Smooth muscle cell (in vitro differentiated cells): ENCODE measurements around the gene PIP5K1B. TPM values are rescaled to one million over a fixed set of nuclear protein-coding genes. Genes with fewer than 3 reads are reported as not detected.

Experiments
- DNase-seq: peaks from one replicate; lab custom pipeline; 2025; ENCODE audit not compliant: unreplicated experiment; lab: John Stamatoyannopoulos, UW
- H2AFZ ChIP-seq: fragments of 200-600 bp; sonication (generic); 2 replicates; pipeline ENCODE4 v1.6.0; 2016; ENCODE audit warnings: antibody characterized with exemption, low read depth, mild to moderate bottlenecking
- H3F3A ChIP-seq: fragments of 200-600 bp; sonication (generic); 2 replicates; pipeline ENCODE4 v1.6.0; 2017; ENCODE audit warnings: antibody characterized with exemption, low read depth
- H3K27ac ChIP-seq: fragments of 200-600 bp; sonication (generic); 2 replicates; pipeline ENCODE4 v1.5.1; 2016; ENCODE audit warnings: low read depth, mild to moderate bottlenecking
- H3K27me3 ChIP-seq: fragments of 200-600 bp; sonication (generic); 2 replicates; pipeline ENCODE4 v1.6.1; 2016; ENCODE audit warnings: low read depth, mild to moderate bottlenecking
- H3K36me3 ChIP-seq: fragments of 200-600 bp; sonication (generic); 2 replicates; pipeline ENCODE4 v1.5.1; 2016; ENCODE audit warnings: low read depth
- H3K4me1 ChIP-seq: fragments of 200-600 bp; sonication (generic); 2 replicates; pipeline ENCODE4 v1.5.1; 2016; ENCODE audit warnings: low read depth
- H3K4me2 ChIP-seq: fragments of 200-600 bp; sonication (generic); 2 replicates; pipeline ENCODE4 v1.6.0; 2016; ENCODE audit warnings: mild to moderate bottlenecking
- H3K4me3 ChIP-seq: fragments of 200-600 bp; sonication (generic); 2 replicates; pipeline ENCODE4 v1.5.1; 2016; ENCODE audit warnings: mild to moderate bottlenecking
- H3K79me2 ChIP-seq: fragments of 200-600 bp; sonication (generic); 2 replicates; pipeline ENCODE4 v1.6.0; 2016; ENCODE audit warnings: low read depth, mild to moderate bottlenecking
- H3K9ac ChIP-seq: fragments of 200-600 bp; sonication (generic); 2 replicates; pipeline ENCODE4 v1.6.0; 2016; ENCODE audit warnings: low read depth
- H3K9me3 ChIP-seq: fragments of 200-600 bp; sonication (generic); replicated peaks from 2 replicates; pipeline ENCODE4 v1.5.1; 2016; ENCODE audit warnings: low read depth
- H4K20me1 ChIP-seq: fragments of 200-600 bp; sonication (generic); 2 replicates; pipeline ENCODE4 v1.6.0; 2016; ENCODE audit warnings: low read depth
- CTCF ChIP-seq: fragments of 200-600 bp; sonication (generic); IDR thresholded peaks from 2 replicates; pipeline ENCODE4 v1.5.1; 2017; ENCODE audit warnings: borderline replicate concordance, mild to moderate bottlenecking, antibody characterized with exemption; ENCODE audit not compliant: insufficient read depth, poor library complexity, severe bottlenecking
- WGBS: methylation state at CpG from one replicate; pipeline ENCODE4 v1.1.7; 2016; ENCODE audit warnings: low lambda C conversion rate; 5-methylcytosine and 5-hydroxymethylcytosine counted together
- polyA plus RNA-seq: library from polyadenylated mRNA; unstranded; fragments of >200 nt; fragmentation: Nextera tagmentation; extraction: Ambion mirVana; gene quantifications from 2 replicates; pipeline ENCODE4 v1.2.1, GENCODE V29; 2016
- total RNA-seq: library from RNA; depleted of rRNA; stranded (reverse); fragments of >200 nt; gene quantifications from 2 replicates; pipeline ENCODE4 v1.2.3, GENCODE V29; 2014

Gene PIP5K1B
- total and polyA plus RNA-seq, 2 experiments from 2014 or later = not detected

DNA sequence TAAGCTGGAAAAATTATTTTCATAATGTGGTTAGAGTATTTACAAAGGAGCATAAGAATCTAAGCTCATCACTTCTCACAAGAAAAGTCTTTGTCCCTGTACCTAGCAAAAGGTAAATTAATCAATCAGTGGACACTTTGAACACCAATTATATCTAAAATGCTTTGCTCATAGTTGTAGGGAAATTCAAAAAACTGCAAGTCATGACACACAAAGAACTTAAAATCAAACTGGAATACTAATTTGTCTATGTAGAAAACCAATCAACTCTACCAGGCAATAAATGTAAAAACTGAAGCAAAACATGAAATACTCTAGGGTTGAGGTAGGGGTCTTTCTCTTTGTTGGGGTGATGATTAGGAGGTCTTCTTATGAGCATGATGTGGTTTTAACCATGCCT is 173.4 kb downstream of the PIP5K1B start:
- Histone ChIP-seq H3K4me1 (no peaks in the 10 kb centered on the region), H3K9ac (no peak overlapping the region), H3K4me3 (no peak overlapping the region), H3K27me3 (no peaks in the 10 kb centered on the region), H2AFZ (no peak overlapping the region), H3K4me2 (no peak overlapping the region), H3K79me2 (no peaks in the 10 kb centered on the region), H3K27ac (no peak overlapping the region), H3F3A (no peaks in the 10 kb centered on the region), H3K36me3 (no peaks in the 10 kb centered on the region), H3K9me3 (no peaks in the 10 kb centered on the region), H4K20me1 (no peaks in the 10 kb centered on the region)
- DNase-seq = no peak
- TF ChIP-seq CTCF = no peak

DNA sequence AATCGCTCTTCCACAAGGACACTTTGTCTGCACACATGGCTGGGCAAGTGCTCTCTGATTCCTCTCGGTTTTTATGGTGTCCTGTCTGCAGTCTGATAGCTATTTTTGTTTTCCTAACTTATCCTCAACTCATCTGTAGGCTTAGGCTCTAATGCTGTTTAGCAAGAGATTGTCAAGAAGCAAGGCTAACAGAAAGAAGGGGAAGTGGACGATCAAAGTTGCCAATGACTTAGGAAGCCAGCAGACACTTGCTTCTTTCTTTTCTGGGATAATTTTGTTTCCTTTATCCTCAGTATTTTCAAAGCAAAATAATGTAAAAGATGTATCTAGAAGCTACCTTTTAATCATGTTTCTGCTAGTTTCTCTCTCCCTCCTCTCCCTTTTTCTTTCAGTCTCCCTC is 178.2 kb downstream of the PIP5K1B start:
- H3K4me1 ChIP-seq = no peaks in the 10 kb centered on the region
- DNase-seq = no peak
- no peak overlapping the region for H2AFZ ChIP-seq
- H3K36me3 ChIP-seq = no peaks in the 10 kb centered on the region
- no peaks in the 10 kb centered on the region for H3K27me3 ChIP-seq
- H3F3A ChIP-seq = no peaks in the 10 kb centered on the region
- H3K9me3 ChIP-seq = no peaks in the 10 kb centered on the region
- TF ChIP-seq CTCF = no peak
- no peak overlapping the region for H3K9ac ChIP-seq
- no peaks in the 10 kb centered on the region for H3K79me2 ChIP-seq
- no peak overlapping the region for H3K4me2 ChIP-seq
- no peak overlapping the region for H3K4me3 ChIP-seq
- no peak overlapping the region for H3K27ac ChIP-seq
- H4K20me1 ChIP-seq = no peaks in the 10 kb centered on the region
- WGBS = 39% methylated on average over 3 of the region's 3 CpGs

GRCh38 chr9:68887232-68887631 is 182.2 kb downstream of the PIP5K1B start:
- Histone ChIP-seq H4K20me1 (no peaks in the 10 kb centered on the region), H3K27ac (no peak overlapping the region), H3K9ac (no peak overlapping the region), H3F3A (no peaks in the 10 kb centered on the region), H3K79me2 (no peaks in the 10 kb centered on the region), H3K9me3 (no peaks in the 10 kb centered on the region), H3K36me3 (no peaks in the 10 kb centered on the region), H3K4me2 (no peak overlapping the region), H3K27me3 (no peaks in the 10 kb centered on the region), H3K4me3 (no peak overlapping the region), H3K4me1 (no peaks in the 10 kb centered on the region), H2AFZ (no peak overlapping the region)
- no peak for TF ChIP-seq CTCF
- 91% methylated on average over 1 of the region's 1 CpG for WGBS
- no peak for DNase-seq

DNA sequence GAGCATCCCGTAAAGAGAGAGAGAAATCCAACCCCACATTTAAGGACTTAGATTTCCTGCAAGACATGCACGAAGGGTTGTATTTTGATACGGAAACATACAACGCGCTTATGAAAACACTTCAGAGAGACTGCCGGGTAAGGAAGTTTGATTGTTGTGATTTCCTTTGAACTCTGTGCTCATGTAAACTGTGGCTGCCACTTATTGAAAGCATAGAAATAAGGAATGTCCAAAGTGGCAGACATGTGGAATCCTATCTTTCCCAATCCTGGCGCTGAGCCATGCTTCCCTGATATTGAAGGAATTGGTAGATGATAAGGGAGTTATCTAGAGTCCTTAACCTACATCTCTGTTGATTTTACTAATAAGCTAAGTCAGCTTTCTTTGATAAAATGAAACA is 189.5 kb downstream of the PIP5K1B start:
- no peak for DNase-seq

More for the DNA sequence above, 189.5 kb downstream of the PIP5K1B start:
- H3K27me3 ChIP-seq = no peaks in the 10 kb centered on the region
- TF ChIP-seq CTCF = no peak
- no peaks in the 10 kb centered on the region for H3F3A ChIP-seq
- H4K20me1 ChIP-seq = no peaks in the 10 kb centered on the region
- H3K9me3 ChIP-seq = no peaks in the 10 kb centered on the region
- 62% methylated on average over 7 of the region's 7 CpGs for WGBS
- H3K79me2 ChIP-seq = no peaks in the 10 kb centered on the region
- H3K4me1 ChIP-seq = peaks cover 23% of the 10 kb centered on the region
- H3K27ac ChIP-seq = no peak overlapping the region
- peak overlapping the region; percentile 75 for H3K4me2 ChIP-seq
- H3K36me3 ChIP-seq = no peaks in the 10 kb centered on the region
- no peak overlapping the region for H3K9ac ChIP-seq
- peak overlapping the region; percentile 55 for H2AFZ ChIP-seq
- peak overlapping the region; percentile 19 for H3K4me3 ChIP-seq
